ENCODE data around the gene RELA. TPM values are rescaled to one million over a fixed set of nuclear protein-coding genes. Genes with fewer than 3 reads are reported as not detected.

Gene RELA
- total and polyA plus RNA-seq, 10 of the 15 experiments (the other 5 are each of a cell fraction or from before 2014, with no cell fraction given) = 5.1 to 56.4 (median 34.2) TPM

DNA sequence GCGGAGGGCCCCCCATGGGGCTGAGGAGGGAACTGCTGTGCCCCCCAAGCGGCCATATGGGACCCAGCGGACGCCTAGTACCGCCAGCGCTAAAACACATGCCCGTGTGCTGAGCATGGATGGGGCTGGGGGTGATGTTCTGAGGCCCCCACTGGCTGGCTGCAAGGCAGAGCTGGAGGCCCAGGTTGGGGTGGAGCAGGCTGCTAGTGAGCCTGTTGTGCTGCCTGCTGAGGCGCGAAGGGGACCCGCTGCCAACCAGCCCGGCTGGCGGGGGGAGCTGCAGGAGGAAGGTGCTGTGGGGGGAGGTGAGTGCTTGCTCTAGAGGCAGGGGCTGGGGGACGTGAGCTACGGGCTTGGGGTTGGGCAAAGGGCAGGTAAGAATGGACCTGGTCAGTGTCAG, 44.0 kb downstream of the RELA start (continued):
- TF ChIP-seq, protein P1, sequence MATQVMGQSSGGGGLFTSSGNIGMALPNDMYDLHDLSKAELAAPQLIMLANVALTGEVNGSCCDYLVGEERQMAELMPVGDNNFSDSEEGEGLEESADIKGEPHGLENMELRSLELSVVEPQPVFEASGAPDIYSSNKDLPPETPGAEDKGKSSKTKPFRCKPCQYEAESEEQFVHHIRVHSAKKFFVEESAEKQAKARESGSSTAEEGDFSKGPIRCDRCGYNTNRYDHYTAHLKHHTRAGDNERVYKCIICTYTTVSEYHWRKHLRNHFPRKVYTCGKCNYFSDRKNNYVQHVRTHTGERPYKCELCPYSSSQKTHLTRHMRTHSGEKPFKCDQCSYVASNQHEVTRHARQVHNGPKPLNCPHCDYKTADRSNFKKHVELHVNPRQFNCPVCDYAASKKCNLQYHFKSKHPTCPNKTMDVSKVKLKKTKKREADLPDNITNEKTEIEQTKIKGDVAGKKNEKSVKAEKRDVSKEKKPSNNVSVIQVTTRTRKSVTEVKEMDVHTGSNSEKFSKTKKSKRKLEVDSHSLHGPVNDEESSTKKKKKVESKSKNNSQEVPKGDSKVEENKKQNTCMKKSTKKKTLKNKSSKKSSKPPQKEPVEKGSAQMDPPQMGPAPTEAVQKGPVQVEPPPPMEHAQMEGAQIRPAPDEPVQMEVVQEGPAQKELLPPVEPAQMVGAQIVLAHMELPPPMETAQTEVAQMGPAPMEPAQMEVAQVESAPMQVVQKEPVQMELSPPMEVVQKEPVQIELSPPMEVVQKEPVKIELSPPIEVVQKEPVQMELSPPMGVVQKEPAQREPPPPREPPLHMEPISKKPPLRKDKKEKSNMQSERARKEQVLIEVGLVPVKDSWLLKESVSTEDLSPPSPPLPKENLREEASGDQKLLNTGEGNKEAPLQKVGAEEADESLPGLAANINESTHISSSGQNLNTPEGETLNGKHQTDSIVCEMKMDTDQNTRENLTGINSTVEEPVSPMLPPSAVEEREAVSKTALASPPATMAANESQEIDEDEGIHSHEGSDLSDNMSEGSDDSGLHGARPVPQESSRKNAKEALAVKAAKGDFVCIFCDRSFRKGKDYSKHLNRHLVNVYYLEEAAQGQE (IDR thresholded peaks at IDR 0.05; ENCODE audit: low read depth, low read length) = no peak

DNA sequence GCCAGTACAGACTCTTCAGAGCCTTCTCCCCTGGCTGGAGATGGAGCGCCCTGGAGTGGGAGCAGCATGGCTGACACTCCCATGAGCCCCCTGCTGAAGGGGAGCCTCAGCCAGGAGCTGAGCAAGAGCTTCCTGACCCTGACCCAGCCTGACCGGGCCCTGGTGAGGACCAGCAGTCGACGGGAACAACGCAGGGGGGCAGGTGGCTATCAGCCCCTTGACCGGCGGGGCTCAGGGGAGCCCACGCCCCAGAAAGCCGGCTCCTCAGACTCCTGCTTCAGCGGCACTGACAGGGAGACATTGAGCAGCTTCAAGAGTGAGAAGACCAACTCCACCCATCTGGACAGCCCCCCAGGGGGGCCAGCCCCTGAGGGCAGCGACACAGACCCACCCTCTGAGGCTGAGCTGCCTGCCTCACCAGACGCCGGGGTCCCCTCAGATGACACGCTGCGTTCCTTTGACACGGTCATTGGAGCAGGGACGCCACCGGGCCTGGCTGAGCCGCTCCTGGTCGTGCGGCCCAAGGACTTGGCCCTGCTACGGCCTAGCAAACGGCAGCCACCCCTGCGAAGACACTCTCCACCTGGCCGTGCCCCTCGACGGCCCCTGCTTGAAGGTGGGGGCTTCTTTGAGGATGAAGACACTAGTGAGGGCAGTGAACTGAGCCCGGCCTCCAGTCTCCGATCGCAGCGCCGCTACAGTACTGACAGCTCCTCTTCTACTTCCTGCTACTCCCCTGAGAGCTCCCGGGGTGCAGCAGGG, 44.5 kb downstream of the RELA start:
- no peak overlapping the region for H3K9ac ChIP-seq (ENCODE audit: control insufficient read depth, insufficient read depth, low read length)
- TF ChIP-seq POLR2A (IDR thresholded peaks at IDR 0.05; ENCODE audit: low read depth, low read length) = peak; percentile 8; the same call in 1 of the 2 replicates
- no peak for TF ChIP-seq IRF4 (IDR thresholded peaks at IDR 0.05; ENCODE audit: low read depth, low read length)
- RAD21 ChIA-PET (ENCODE audit: unreplicated experiment) = no interaction called here
- no peaks in the 10 kb centered on the region for H3K27me3 ChIP-seq (replicated peaks in 1 of 2; ENCODE audit: control insufficient read depth in 2 of 2, insufficient read depth in 2 of 2, low read length in 1 of 2)
- no peak overlapping the region for H3K4me3 ChIP-seq
- peaks cover 9% of the 10 kb centered on the region for H3K4me1 ChIP-seq (ENCODE audit: control insufficient read depth, insufficient read depth, low read length)
- H3K79me2 ChIP-seq (ENCODE audit: control insufficient read depth, insufficient read depth, low read length) = peaks cover 51% of the 10 kb centered on the region
- CTCF ChIA-PET = interaction anchor here (0.6 to 2.0 kb wide), 4 partner anchors 8 to 203 kb away, joined by 3 to 13 read pairs (median 3); partner anchors contain the start of gene SIPA1
- DNase-seq (ENCODE audit: low read depth, low spot score) = no peak
- peaks cover 16 to 21% of the 10 kb centered on the region in 2 experiments; a peak in 3 of 4 replicates for H3K36me3 ChIP-seq (ENCODE audit: control insufficient read depth in 2 of 2, insufficient read depth in 2 of 2, low read length in 1 of 2)
- intact Hi-C loops (cut with micrococcal nuclease; ENCODE audit: unreplicated experiment) = no loop called here
- SMC1A ChIA-PET (ENCODE audit: uncharacterized antibody, unreplicated experiment) = no interaction called here
- no peaks in the 10 kb centered on the region for H3K9me3 ChIP-seq (replicated peaks; ENCODE audit: control insufficient read depth, insufficient read depth, low read length)
- no peak overlapping the region for H3K27ac ChIP-seq (ENCODE audit: control insufficient read depth, insufficient read depth)
- ATAC-seq = no peak
- H4K20me1 ChIP-seq (ENCODE audit: control insufficient read depth, insufficient read depth) = no peaks in the 10 kb centered on the region; the same call in 1 of the 2 replicates
- BruUV-seq (replicated peaks) = no TSS peak
- POLR2A ChIA-PET = interaction anchor here (0.6 to 2.4 kb wide), 4 partner anchors 8 to 48 kb away, joined by 3 to 17 read pairs (median 3); partner anchors contain the start of genes SIPA1 and ZNRD2
- WGBS (ENCODE audit: insufficient coverage, insufficient replicate concordance, low lambda C conversion rate, missing lambda C conversion rate) = 96% methylated on average over 31 of the region's 33 CpGs
- in situ Hi-C loops (cut with MboI) = no loop called here
- H2AFZ ChIP-seq (ENCODE audit: control insufficient read depth, low read depth, low read length) = no peak overlapping the region
- FAIRE-seq = no peak
- 0 out of 2 replicates have a peak overlapping the region, but pooled peaks have one; percentile 94 for H3K4me2 ChIP-seq (ENCODE audit: control insufficient read depth, insufficient read depth)
